Naive B cell (primary cell): ENCODE results near the gene CRISP2. TPM values are rescaled to one million over a fixed set of nuclear protein-coding genes. Genes with fewer than 3 reads are reported as not detected.
"Not testable (repeated sequence)": the region's sequence is repeated elsewhere in the genome, so short reads cannot be mapped to it uniquely, and the experiment has no call there.

Experiments
- ATAC-seq, 2 donors: fragments of 150-1000 bp; cut with Tn5 transposase; 2 replicates each; pipeline ENCODE4 v1.10.0; 2021; ENCODE audit warnings: low read depth in 2 of 2, mild to moderate bottlenecking in 2 of 2, moderate library complexity in 2 of 2
- DNase-seq: peaks from one replicate; pipeline ENCODE4 v3.0.0; 2022
- H3K27ac Mint-ChIP-seq, 6 donors: one replicate each; pipeline ENCODE4 v1.8.0; 2020 to 2022; ENCODE audit warnings: mild to moderate bottlenecking in 6 of 6, mixed read lengths in 6 of 6, moderate library complexity in 5 of 6, inconsistent platforms in 2 of 6
- H3K27me3 Mint-ChIP-seq, 3 donors: one replicate each; pipeline ENCODE4 v1.8.0; 2021 to 2022; ENCODE audit warnings: mixed read lengths in 3 of 3, mild to moderate bottlenecking in 1 of 3
- H3K36me3 Mint-ChIP-seq, 2 donors: one replicate each; pipeline ENCODE4 v1.8.0; 2020 to 2022; ENCODE audit warnings: mixed read lengths in 2 of 2, inconsistent platforms in 1 of 2, mild to moderate bottlenecking in 1 of 2
- H3K4me1 Mint-ChIP-seq, 3 donors: one replicate each; pipeline ENCODE4 v1.8.0; 2020 to 2022; ENCODE audit warnings: mixed read lengths in 3 of 3, inconsistent platforms in 1 of 3, mild to moderate bottlenecking in 1 of 3, moderate library complexity in 1 of 3
- H3K4me3 Mint-ChIP-seq, 8 donors: one replicate each; pipeline ENCODE4 v1.8.0; 2020 to 2022; ENCODE audit warnings: mild to moderate bottlenecking in 8 of 8, mixed read lengths in 8 of 8, moderate library complexity in 8 of 8, inconsistent platforms in 2 of 8
- H3K9me3 Mint-ChIP-seq, 7 donors: one replicate each; pipeline ENCODE4 v1.8.0; 2020 to 2022; ENCODE audit warnings: mixed read lengths in 7 of 7, mild to moderate bottlenecking in 5 of 7, inconsistent platforms in 2 of 7, moderate library complexity in 1 of 7
- polyA plus RNA-seq, 6 donors: library from polyadenylated mRNA; unstranded; fragments of 300-500 nt; fragmentation: Illumina TruSeq; gene quantifications; one replicate each; pipeline ENCODE4 v1.2.3, GENCODE V29; 2021; ENCODE audit warnings: low read depth in 6 of 6

The CRISP2 gene
- polyA plus RNA-seq, 6 donors from 2014 or later, result not detected

DNA sequence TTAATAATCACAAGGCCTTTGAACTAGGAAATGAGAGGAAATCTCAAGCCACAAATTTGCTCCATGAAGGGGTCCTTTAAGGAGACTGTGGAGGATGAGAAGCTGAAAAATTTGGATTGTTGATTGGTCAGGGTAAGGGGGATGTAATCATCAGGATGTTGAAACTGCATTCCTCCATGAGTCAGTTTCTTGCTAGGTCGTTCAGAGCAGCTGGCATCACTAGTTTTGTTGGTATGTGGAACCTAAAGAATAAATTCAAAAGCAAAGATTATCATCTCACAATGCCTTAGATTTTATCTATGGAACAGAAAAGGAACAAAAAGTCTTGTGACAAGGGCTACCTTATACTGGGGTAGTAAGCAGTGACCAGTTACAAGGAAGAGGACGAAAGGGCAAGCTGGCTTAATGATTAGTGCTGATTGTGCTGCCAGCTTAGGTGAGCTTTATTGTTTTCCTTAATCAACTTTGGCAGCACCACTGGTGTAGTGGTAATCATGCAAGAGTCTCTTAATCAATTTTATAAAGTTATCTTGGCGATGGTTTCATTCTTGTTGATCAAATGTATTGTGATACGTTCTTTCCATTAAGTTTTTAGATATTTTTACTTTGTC, 36.6 kb downstream of the CRISP2 start:
- Mint-ChIP-seq H3K27ac (no peak overlapping the region), H3K4me3 (no peak overlapping the region), H3K4me1 (no peaks in the 10 kb centered on the region), H3K9me3 (peaks cover 0 to 12% (median 7%) of the 10 kb centered on the region in 7 donors), H3K27me3 (no peaks in the 10 kb centered on the region), H3K36me3 (no peaks in the 10 kb centered on the region)
- DNase-seq (no peak), ATAC-seq (no peak)

DNA sequence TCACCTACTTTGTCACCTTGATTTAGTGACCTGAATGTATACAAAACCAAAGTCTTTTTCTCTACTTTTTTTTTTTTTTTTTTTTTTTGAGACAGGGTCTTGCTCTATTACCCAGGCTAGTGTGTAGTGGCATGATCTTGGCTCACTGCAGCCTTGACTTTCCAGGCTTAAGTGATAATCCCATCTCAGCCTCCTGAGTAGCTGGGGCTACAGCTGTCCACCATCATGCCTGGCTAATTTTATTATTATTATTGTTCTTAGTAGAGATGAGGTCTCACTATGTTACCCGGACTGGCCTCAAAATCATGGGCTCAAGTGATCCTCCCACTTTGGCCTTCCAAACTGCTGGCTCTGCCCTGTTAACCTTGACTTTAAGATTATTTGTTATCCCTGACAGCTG, 37.5 kb downstream of the CRISP2 start:
- H3K27me3 Mint-ChIP-seq, result no peaks in the 10 kb centered on the region
- no peaks in the 10 kb centered on the region for H3K4me1 Mint-ChIP-seq
- ATAC-seq (no peak), DNase-seq (no peak)
- H3K9me3 Mint-ChIP-seq, result peaks cover 0 to 14% (median 9%) of the 10 kb centered on the region in 7 donors
- no peak overlapping the region for H3K4me3 Mint-ChIP-seq
- H3K27ac Mint-ChIP-seq, result no peak overlapping the region
- no peaks in the 10 kb centered on the region for H3K36me3 Mint-ChIP-seq

DNA sequence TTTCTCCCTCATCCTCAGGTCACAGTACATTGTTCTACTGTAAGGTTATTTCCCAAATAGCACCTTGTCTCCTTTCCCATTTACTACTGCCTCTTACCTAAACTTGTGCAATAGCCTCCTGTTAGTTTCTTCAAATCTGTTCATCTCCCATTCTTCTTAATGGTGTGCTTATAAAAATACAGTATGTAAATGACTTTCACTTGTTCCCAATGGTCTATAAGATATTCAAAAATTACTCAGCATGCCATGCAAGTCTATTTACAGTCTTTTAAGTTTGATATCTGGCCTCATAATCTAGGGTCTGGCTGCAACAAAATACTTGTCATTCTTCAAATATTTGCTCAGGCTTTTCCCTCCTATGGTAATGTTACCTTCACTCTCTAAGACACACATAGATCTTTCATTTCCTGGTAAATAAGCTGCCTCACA, 45.2 kb downstream of the CRISP2 start:
- ATAC-seq (no peak), DNase-seq (no peak)
- no peaks in the 10 kb centered on the region for H3K4me1 Mint-ChIP-seq
- H3K36me3 Mint-ChIP-seq, result no peaks in the 10 kb centered on the region
- no peak overlapping the region for H3K27ac Mint-ChIP-seq
- no peak overlapping the region for H3K4me3 Mint-ChIP-seq
- H3K9me3 Mint-ChIP-seq, result peaks cover 2 to 11% (median 8%) of the 10 kb centered on the region in 7 donors
- no peaks in the 10 kb centered on the region for H3K27me3 Mint-ChIP-seq

DNA sequence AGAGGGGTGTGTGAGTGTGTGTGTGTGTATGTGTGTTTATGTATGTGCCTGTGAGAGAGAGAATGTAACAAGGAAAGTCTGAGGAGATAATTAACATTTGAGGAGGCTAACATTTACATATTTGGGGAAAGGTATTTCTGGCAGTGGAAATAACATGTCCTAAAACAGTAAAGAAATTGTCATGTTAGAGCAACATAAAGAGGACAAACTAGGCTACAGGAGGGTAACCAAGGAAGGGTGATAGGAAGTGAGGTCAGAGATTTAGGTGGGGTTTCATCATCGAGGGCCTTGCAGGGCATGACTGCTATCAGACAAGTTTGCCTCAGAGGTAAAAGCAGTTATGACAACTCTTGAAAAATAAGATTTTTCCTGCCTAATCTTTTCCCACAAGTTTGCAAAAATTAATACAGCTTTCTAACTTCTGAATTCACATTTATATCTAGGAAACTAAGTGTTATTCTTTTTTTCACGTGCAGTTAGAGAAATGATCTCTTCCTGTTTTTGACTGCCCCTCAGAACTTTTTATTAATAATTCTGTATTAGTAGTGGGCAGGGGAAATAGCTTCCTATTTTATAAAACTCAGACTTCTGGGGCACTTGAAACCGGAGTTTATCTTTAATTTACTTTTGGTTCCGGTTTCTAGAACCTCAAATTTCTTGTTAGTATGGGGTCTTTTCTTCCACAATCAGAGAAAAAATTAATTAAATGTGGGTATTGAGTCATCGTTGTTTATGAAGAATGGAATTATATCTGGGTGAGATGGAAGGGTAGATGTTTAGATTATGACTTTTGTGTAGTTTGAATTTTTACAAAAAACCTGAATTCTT, 46.2 kb downstream of the CRISP2 start:
- Mint-ChIP-seq H3K9me3 (peaks cover 0 to 9% (median 8%) of the 10 kb centered on the region in 7 donors), H3K27ac (no peak overlapping the region), H3K27me3 (no peaks in the 10 kb centered on the region), H3K36me3 (no peaks in the 10 kb centered on the region), H3K4me1 (no peaks in the 10 kb centered on the region), H3K4me3 (no peak overlapping the region)
- DNase-seq (no peak), ATAC-seq (no peak)

DNA sequence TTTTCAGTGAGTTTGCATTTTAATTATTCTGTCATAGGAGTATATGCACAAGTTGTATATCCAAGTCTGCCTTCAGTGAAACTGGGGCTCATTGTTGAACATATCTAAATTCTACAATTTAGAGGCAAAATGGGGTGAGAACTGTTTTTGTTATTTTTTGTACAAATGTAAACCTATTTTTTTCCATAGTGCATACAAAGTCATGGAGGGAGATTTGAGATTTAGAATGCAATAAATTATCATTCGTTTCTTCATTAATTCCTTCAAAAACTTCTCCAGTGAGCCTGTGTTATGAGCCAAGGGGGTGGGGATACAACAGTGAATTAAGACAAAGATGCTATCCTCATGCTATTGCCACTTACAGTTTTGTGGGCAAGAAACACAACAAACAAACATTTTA, 46.9 kb downstream of the CRISP2 start:
- no peak overlapping the region for H3K27ac Mint-ChIP-seq
- H3K36me3 Mint-ChIP-seq, result no peaks in the 10 kb centered on the region
- no peaks in the 10 kb centered on the region for H3K27me3 Mint-ChIP-seq
- peaks cover 0 to 8% (median 5%) of the 10 kb centered on the region in 7 donors for H3K9me3 Mint-ChIP-seq
- ATAC-seq (no peak), DNase-seq (no peak)
- H3K4me1 Mint-ChIP-seq, result no peaks in the 10 kb centered on the region
- H3K4me3 Mint-ChIP-seq, result no peak overlapping the region

DNA sequence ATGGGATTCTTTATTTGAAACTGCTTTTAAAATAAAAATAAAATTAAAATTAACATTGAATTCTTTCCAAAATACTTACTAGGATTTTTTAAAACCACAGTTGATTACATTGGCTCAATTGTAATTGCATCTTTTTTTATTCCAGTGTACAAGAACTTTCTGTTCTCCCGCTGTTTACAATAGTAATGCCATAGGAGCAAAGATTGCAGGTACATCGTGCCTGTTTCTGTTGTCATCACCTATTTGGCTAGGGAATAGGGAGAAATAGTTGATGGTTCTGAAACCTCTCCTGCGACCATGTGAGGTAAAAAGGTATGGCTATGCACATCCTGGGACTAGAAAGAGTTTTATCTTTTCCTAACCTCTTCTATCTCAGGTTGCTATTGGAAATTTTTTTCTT, 48.5 kb downstream of the CRISP2 start:
- Mint-ChIP-seq H3K4me1 (no peaks in the 10 kb centered on the region), H3K27me3 (no peaks in the 10 kb centered on the region), H3K36me3 (no peaks in the 10 kb centered on the region), H3K27ac (no peak overlapping the region), H3K9me3 (peaks cover 0 to 5% (median 0%) of the 10 kb centered on the region in 7 donors), H3K4me3 (no peak overlapping the region)
- DNase-seq (no peak), ATAC-seq (no peak)

DNA sequence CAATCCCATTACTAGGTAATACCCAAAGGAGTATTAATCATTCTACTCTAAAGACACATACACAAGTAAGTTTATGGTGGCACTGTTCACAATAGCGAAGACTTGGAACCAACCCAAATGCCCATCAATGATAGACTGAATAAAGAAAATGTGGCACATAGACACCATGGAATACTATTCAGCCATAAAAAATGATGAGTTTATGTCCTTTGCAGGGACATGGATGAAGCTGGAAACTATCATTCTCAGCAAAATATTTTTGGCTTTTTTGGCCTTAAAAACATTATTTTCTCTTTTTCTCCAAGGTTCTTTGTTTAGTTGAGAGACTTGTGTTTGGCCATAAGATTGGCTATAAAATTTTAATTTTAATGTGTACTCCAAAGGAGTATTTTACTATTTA, 49.3 kb downstream of the CRISP2 start:
- not testable (repeated sequence) for ATAC-seq

DNA sequence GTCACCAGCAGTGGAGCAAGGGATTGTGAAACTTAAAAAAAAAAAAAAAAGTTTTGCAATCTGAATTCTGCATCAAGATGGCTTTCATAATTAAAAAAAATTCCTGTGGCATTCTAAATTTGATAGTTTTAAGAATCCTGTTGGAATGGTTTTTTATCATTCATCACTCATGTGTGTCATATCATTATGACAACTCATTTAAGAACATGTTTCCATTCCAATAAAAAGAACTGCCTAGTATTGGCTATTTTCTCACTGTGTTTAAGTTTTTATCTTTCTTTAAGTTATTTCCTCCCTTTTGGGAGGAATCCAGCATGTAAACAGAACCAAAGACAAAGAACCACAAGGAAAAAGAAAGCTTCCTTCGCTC, 50.5 kb downstream of the CRISP2 start:
- Mint-ChIP-seq H3K4me1 (no peaks in the 10 kb centered on the region), H3K36me3 (no peaks in the 10 kb centered on the region), H3K27ac (no peak overlapping the region), H3K27me3 (no peaks in the 10 kb centered on the region), H3K9me3 (peaks cover 0 to 5% (median under 1%) of the 10 kb centered on the region in 7 donors), H3K4me3 (no peak overlapping the region)
- DNase-seq, result no peak
- ATAC-seq, result no peak

More for the DNA sequence above, 49.3 kb downstream of the CRISP2 start:
- H3K36me3 Mint-ChIP-seq, DNase-seq, H3K27ac Mint-ChIP-seq, H3K9me3 Mint-ChIP-seq, H3K27me3 Mint-ChIP-seq, H3K4me1 Mint-ChIP-seq, H3K4me3 Mint-ChIP-seq: not testable (repeated sequence)

DNA sequence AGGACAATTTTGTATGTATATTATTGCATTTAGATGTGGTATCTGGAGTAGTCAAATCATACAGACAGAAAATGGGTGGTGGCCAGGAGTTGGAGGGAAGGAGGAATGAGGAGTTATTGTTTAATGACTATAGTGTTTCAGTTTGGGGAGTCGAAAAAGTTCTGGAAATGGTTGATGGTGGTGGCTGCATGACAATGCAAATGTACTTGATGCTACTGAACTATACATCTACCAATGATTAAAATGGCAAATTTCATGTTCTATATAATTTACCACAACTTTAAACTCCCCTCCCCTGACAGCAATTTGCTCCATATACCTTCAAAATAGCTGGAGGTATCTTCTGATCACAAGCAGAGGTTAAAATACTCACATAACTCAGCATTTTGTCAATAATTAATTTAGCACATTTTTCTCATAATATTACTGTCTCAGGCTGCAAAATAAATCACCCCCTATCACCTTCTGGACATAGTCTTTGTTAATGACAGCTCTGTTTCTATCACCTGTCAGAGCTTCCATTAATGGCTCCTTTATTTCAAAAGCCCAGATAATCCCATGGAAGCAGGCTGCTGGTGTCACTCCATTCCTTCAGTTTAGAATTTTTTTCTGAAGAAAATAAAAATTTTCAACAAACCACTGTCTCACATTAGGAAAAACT, 51.0 kb downstream of the CRISP2 start:
- ATAC-seq (no peak), DNase-seq (no peak)
- no peaks in the 10 kb centered on the region for H3K27me3 Mint-ChIP-seq
- H3K36me3 Mint-ChIP-seq, result no peaks in the 10 kb centered on the region
- no peak overlapping the region for H3K4me3 Mint-ChIP-seq
- H3K9me3 Mint-ChIP-seq, result peaks cover 0 to 5% (median 1%) of the 10 kb centered on the region in 7 donors
- no peak overlapping the region for H3K27ac Mint-ChIP-seq
- no peaks in the 10 kb centered on the region for H3K4me1 Mint-ChIP-seq

DNA sequence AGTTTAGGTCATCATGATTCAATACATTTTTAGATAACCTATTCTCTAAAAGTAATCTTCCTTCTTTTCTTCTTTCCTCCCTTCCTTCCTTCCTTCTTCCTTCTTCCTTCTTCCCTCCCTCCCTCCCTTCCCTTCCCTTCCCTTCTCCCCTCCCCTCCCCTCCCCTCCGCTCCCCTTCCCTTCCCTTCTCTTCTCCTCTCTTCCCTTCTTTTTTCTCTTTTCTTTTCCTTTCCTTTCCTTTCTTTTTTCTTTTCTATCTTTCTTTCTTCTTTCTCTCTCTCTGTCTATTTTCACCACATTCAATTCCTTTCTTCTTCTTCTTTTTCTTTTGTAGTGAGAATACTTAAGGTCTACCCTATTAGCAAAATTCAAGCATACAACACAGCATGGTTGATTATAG, 59.4 kb downstream of the CRISP2 start:
- no peak for DNase-seq
- ATAC-seq, result no peak
- peaks cover 0 to 5% (median 3%) of the 10 kb centered on the region in 7 donors for H3K9me3 Mint-ChIP-seq
- no peak overlapping the region for H3K27ac Mint-ChIP-seq
- no peaks in the 10 kb centered on the region for H3K36me3 Mint-ChIP-seq
- H3K27me3 Mint-ChIP-seq, result no peaks in the 10 kb centered on the region
- H3K4me3 Mint-ChIP-seq, result no peak overlapping the region
- no peaks in the 10 kb centered on the region for H3K4me1 Mint-ChIP-seq

DNA sequence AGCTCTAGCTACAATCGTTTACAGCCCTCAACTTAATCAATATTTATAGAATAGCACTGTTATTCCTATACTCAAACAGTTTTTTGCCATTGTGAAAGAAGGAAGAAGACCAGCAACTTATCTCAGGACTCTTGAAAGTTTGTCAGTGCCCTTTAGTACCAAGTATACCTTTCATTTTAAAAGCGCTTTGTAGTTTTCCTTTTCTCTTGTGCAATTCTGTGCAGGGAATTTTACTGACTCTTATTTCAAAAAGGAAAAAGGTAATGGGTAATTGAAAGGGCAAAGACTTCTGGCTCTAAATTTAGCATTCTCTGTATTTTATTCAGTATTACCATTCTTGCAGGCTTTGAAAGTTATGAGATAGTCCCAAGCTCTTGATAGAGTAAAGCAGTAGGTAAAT, 59.9 kb downstream of the CRISP2 start:
- Mint-ChIP-seq H3K4me3 (no peak overlapping the region), H3K4me1 (no peaks in the 10 kb centered on the region), H3K36me3 (no peaks in the 10 kb centered on the region), H3K27me3 (no peaks in the 10 kb centered on the region), H3K9me3 (peaks cover 0 to 5% (median under 1%) of the 10 kb centered on the region in 7 donors), H3K27ac (no peak overlapping the region)
- no peak for ATAC-seq
- DNase-seq, result no peak

DNA sequence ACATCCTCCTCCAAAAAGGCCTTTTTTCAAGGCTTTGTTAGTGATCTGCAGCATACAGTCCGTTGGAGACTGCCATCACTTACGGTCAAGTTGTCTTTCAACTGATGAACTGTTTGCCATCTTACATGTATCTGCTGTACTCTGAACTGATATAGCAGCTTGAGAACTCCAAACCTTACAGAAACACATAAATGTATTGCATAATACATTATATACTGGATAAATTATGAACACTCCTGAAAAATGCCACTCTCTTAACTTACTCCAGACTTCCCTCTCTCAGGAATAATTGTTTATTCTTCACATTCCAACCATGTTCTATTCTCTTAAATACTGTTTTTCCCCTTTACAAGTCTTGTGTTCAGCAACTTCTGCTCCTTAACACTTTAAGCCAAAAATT, 62.1 kb downstream of the CRISP2 start:
- Mint-ChIP-seq H3K27me3 (no peaks in the 10 kb centered on the region), H3K27ac (no peak overlapping the region), H3K4me1 (no peaks in the 10 kb centered on the region), H3K36me3 (no peaks in the 10 kb centered on the region), H3K9me3 (peaks cover 0 to 5% (median 0%) of the 10 kb centered on the region in 7 donors), H3K4me3 (no peak overlapping the region)
- DNase-seq (no peak), ATAC-seq (no peak)

DNA sequence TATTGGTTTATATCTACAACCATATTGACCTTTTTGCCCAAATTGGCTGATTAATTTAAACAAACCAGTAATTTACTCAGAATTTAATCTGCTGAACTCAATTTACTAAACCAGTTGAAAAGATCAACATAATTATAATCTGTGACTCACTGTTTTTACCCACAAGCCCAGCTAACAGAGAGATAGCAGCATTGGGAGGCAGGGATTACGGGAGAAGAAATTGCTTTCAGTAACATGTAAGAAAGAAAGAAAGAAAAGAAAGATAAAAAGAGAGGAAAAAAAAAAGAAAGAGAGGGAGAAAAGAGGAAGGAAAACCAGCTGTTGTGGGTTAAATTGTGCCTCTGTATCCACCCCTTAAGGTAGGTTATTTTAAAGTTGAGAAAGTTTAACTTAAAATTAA, 63.4 kb downstream of the CRISP2 start:
- DNase-seq, result no peak
- ATAC-seq, result no peak
- Mint-ChIP-seq H3K27ac (no peak overlapping the region), H3K4me1 (no peaks in the 10 kb centered on the region), H3K4me3 (no peak overlapping the region), H3K27me3 (no peaks in the 10 kb centered on the region), H3K36me3 (no peaks in the 10 kb centered on the region), H3K9me3 (peaks cover 0 to 5% (median 2%) of the 10 kb centered on the region in 7 donors)

DNA sequence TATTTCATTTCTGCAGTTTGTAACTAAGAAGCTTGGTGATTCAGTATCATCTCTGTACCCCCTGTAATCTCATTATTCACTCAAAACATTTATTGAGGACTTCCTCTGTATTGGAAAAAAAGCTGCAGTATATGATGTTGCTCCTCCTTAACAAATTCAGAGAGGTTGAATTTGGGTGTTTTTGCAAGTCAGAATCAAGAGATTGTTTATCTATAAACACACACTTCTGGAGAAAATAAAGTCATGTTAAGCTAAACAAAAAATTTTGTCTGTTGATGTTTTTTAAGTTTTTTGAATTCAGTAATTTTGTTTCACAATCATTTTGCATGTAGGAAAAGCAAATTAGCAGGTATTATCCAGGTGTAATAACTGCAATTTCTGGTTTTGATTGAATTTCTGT, 65.3 kb downstream of the CRISP2 start:
- H3K27ac Mint-ChIP-seq, result no peak overlapping the region
- peaks cover 0 to 2% (median 0%) of the 10 kb centered on the region in 7 donors for H3K9me3 Mint-ChIP-seq
- H3K4me3 Mint-ChIP-seq, result no peak overlapping the region
- H3K27me3 Mint-ChIP-seq, result no peaks in the 10 kb centered on the region
- H3K4me1 Mint-ChIP-seq, result no peaks in the 10 kb centered on the region
- ATAC-seq (no peak), DNase-seq (no peak)
- H3K36me3 Mint-ChIP-seq, result no peaks in the 10 kb centered on the region
